ENCODE data around the gene POLR2E. TPM values are rescaled to one million over a fixed set of nuclear protein-coding genes. Genes with fewer than 3 reads are reported as not detected.
A peak's percentile ranks its signal among the peaks of the same experiment; 100 is the strongest.

POLR2E gene
- total and polyA plus RNA-seq, 8 donors = 40.0 to 69.4 (median 61.3) TPM

DNA sequence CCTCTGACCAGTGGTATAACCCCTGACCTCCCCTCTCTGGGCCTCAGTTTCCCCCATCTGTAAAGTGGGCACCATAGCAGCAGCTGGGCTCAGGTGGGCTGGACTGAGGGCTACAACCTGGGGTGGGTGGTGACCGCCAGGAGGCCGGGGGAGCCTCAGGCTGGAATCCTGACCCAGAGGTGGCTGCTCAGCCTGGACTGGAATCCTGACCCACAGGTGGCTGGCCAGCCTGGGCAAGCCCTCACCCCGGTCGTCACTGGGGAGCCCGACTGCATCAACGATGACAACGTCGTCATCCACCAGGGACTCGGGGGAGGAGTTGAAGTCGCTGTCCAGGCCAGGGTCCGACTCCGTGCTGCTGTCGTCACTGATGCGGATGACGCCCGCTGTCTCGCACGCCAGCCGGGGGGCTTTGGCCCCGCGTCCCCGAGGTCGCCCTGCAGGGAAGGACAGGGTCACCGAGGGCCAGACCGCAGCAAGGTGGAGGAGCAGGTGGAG lies 18.9 kb upstream of the POLR2E start:
- Histone ChIP-seq H3K36me3 (peaks cover 0 to 34% (median 16%) of the 10 kb centered on the region in 3 donors), H3K27ac (peak overlapping the region in 3 of 4 donors; percentile 18 to 69 (median 41)), H3K9me3 (no peaks in the 10 kb centered on the region), H3K4me3 (no peak overlapping the region), H3K4me1 (peaks cover 0 to 7% (median 6%) of the 10 kb centered on the region in 3 donors), H3K27me3 (no peaks in the 10 kb centered on the region)
- TF ChIP-seq, protein P1, sequence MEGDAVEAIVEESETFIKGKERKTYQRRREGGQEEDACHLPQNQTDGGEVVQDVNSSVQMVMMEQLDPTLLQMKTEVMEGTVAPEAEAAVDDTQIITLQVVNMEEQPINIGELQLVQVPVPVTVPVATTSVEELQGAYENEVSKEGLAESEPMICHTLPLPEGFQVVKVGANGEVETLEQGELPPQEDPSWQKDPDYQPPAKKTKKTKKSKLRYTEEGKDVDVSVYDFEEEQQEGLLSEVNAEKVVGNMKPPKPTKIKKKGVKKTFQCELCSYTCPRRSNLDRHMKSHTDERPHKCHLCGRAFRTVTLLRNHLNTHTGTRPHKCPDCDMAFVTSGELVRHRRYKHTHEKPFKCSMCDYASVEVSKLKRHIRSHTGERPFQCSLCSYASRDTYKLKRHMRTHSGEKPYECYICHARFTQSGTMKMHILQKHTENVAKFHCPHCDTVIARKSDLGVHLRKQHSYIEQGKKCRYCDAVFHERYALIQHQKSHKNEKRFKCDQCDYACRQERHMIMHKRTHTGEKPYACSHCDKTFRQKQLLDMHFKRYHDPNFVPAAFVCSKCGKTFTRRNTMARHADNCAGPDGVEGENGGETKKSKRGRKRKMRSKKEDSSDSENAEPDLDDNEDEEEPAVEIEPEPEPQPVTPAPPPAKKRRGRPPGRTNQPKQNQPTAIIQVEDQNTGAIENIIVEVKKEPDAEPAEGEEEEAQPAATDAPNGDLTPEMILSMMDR (IDR thresholded peaks at IDR 0.05) = no peak
- DNase-seq (peak in 3 of 6 donors; percentile 55 to 83 (median 61)), FAIRE-seq (no peak), ATAC-seq (no peak)
- intact Hi-C loops (cut with DNase I) = loop anchor here in 1 of 3 donors (5.0 kb wide), 1 partner anchor 78 kb away; no protein-coding TSS in a partner anchor
- WGBS, 2 donors = 92 to 94% methylated on average over 25 of the region's 25 CpGs

DNA sequence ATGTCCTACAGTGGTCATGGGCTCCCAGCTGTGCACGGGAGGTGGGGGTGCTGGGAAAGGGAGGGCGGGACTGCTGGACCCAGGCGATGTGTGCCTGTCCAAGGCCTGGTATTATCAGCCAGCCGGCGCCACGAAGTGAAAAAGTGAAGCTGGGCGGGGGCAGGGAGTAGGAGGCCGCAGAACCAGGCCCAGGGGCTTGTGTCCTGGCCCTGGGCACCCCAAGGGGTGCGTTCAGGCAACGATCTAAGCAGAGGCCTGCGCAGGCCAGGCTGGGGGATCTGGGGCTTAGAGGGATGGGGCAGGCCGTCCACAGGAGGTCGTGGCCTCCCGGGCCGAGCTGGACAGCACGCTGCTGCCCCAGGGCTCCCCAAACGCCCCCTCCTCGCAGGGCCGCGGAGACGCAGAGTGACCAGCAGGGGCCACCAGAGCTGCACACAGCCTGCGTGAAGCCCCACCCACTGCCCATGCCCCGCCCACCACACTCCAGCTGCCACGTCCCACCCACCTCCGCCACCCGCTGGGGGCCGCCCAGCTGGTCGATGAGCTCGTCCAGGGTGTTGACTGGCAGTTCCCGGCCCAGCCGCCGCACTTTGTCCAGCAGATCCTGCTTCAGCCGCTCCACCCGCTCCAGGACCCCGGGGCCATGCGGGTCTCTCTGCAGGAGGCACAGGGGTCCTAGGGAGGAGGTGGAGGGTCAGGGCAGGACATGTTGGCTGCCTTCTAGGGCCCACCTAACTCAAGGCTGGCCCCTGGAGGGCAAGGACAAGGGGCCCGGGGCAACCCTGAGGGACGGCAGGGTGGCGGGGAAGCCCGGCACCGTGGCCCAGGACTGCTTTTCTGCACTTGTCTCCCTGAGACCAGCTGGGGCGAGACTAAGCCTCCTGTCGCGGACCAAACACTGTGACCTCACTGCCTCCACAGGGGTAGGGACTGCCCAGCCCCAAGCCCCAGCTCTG lies 18.1 kb upstream of the POLR2E start:
- intact Hi-C loops (cut with DNase I) = loop anchor here in 1 of 3 donors (5.0 kb wide), 1 partner anchor 79 kb away; no protein-coding TSS in a partner anchor
- no peak for FAIRE-seq
- peak; percentile 85 to 94 (median 92) for ATAC-seq
- 28% methylated on average over 37 to 44 of the region's 44 CpGs for WGBS, 2 donors
- H3K4me1 ChIP-seq = peaks cover 0 to 7% (median 6%) of the 10 kb centered on the region in 3 donors
- no peak overlapping the region for H3K4me3 ChIP-seq
- no peaks in the 10 kb centered on the region for H3K9me3 ChIP-seq
- H3K36me3 ChIP-seq = peaks cover 0 to 31% (median 14%) of the 10 kb centered on the region in 3 donors
- peak; percentile 95 to 98 (median 96) for DNase-seq
- TF ChIP-seq, protein P1 (IDR thresholded peaks at IDR 0.05) = peak; percentile 66 to 90 (median 84)
- no peaks in the 10 kb centered on the region for H3K27me3 ChIP-seq
- H3K27ac ChIP-seq = peak overlapping the region in 3 of 4 donors; percentile 18 to 69 (median 41)

DNA sequence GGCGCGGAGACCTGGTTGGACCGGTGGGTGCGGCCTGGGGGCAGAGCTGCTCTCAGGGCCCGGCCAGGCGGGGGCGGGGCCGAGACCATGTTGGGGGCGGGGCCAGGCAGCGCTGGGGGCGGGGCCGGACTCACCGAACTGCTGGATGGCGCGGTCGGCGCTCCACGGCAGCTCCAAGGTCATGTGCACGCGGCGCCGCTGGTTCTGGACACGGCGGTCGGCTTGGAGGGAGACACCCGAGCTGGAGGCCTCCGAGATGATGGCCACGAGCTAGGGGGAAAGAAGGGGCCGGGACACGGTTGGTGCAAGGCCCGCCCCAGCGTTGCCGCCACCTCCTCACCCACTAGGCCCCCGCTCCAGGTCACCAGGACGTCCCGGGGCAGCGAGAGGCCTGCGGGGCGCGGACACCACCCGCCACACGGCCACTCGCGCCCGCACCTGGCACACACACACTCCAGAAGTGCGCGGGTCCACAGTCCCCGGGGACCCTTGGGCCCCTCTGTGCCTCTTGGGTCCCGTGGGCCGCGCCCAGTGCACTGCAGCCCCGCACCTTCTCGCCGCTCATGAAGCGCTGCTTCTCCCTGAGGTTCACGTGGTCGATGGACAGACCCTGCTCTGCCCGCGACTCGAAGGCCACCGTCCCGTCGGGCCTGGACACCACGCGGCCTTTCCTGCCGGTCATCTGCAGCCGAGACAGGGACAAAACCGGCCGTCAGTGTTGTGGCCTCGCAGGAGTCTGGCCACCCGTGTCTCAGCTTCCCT lies 17.3 kb upstream of the POLR2E start:
- intact Hi-C loops (cut with DNase I) = loop anchor here in 1 of 3 donors (5.0 kb wide), 1 partner anchor 80 kb away; no protein-coding TSS in a partner anchor
- TF ChIP-seq, protein P1 (IDR thresholded peaks at IDR 0.05) = no peak
- no peak overlapping the region for H3K27ac ChIP-seq
- peaks cover 0 to 32% (median 12%) of the 10 kb centered on the region in 3 donors for H3K36me3 ChIP-seq
- H3K27me3 ChIP-seq = no peaks in the 10 kb centered on the region
- H3K9me3 ChIP-seq = no peaks in the 10 kb centered on the region
- ATAC-seq (peak; percentile 6 to 30 (median 18)), FAIRE-seq (no peak), DNase-seq (peak in 2 of 6 donors; percentile 72 to 84)
- no peak overlapping the region for H3K4me3 ChIP-seq
- H3K4me1 ChIP-seq = peaks cover 0 to 7% (median 6%) of the 10 kb centered on the region in 3 donors
- 69% methylated on average over 49 to 71 of the region's 71 CpGs for whole genome bisulfite sequencing, 2 donors

DNA sequence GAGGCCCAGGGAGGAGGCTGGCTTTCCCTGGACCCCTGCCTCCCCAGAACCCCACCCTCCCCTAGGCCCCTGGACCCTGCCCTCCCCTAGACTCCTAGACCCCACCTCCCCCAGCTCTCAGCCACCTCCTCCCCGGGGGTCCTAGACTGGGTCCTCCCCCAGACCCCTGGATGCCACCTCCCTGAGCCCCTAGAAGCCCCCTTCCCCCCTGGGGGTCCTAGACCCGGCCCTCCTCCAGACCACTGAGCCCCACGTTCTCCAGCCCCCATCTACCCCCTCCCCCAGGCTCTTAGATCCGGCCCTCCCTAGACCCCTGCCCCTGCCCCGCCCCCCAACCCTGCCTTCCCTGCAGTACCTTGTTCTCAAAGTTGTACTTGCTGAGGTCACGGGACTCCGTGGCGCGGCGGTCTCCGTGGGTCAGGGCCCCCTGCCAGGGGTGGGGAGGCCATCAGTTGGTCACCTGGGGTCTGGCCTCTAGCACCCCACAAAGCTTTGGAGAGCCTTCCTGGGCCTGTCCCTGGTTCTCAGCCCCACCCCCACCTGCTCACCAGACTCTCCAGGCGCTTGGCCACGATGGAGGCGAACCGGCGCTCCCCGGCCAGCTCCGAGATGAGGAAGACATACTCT lies 16.6 kb upstream of the POLR2E start:
- Histone ChIP-seq H3K9me3 (no peaks in the 10 kb centered on the region), H3K27ac (no peak overlapping the region), H3K4me1 (peaks cover 0 to 7% (median 6%) of the 10 kb centered on the region in 3 donors), H3K36me3 (peaks cover 0 to 30% (median 5%) of the 10 kb centered on the region in 3 donors), H3K27me3 (no peaks in the 10 kb centered on the region), H3K4me3 (no peak overlapping the region)
- TF ChIP-seq, protein P1 (IDR thresholded peaks at IDR 0.05) = no peak
- intact Hi-C loops (cut with DNase I) = loop anchor here in 1 of 3 donors (5.0 kb wide), 1 partner anchor 81 kb away; no protein-coding TSS in a partner anchor
- DNase-seq (peak in 1 of 6 donors; percentile 33), FAIRE-seq (no peak), ATAC-seq (no peak)
- WGBS, 2 donors = 78 to 87% methylated on average over 15 to 18 of the region's 18 CpGs
